ENCODE results near the gene SERPINA4. TPM values are rescaled to one million over a fixed set of nuclear protein-coding genes. Genes with fewer than 3 reads are reported as not detected.

Gene SERPINA4
- total RNA-seq, 1 experiment from 2014 or later: 0.17 TPM

DNA sequence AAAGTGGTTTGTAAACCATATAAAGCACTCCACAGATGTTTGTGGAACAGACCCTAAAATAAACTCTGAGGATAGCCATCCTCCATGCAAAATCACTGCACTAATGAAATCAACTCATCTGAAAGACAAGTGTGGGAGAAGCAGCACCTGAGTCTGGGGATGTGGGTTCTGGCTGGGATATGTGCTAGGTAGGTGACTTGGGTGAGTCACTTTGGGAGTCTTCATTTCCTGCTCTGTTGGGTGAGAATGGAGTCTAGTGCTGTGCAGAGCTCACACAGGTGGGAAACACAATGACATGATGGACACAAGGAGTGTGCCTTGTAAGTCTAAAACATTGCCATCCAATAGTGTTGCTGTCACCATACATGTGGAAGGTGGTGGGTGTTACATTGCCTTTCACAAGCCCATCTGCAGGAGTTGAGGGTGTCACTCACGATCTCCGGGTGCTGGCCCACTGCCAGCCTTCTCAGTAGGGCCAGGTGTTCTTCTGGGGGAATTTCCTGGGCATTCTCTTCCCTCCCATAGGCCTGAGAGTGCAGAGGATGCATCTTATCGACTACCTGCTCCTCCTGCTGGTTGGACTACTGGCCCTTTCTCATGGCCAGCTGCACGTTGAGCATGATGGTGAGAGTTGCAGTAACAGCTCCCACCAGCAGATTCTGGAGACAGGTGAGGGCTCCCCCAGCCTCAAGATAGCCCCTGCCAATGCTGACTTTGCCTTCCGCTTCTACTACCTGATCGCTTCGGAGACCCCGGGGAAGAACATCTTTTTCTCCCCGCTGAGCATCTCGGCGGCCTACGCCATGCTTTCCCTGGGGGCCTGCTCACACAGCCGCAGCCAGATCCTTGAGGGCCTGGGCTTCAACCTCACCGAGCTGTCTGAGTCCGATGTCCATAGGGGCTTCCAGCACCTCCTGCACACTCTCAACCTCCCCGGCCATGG lies 2.0 kb downstream of the SERPINA4 start:
- ChIA-PET CTCF (no interaction called here), POLR2A (no interaction called here), RAD21 (ENCODE audit: low non-redundant PET in 1 of 2, low total read pairs in 2 of 2, uncharacterized antibody in 2 of 2, unreplicated experiment in 2 of 2) (no interaction called here)
- H3K9me3 ChIP-seq (ENCODE audit: control insufficient read depth in 1 of 2, insufficient read depth in 1 of 2, low read depth in 1 of 2, low read length in 2 of 2): no peaks in the 10 kb centered on the region
- no peaks in the 10 kb centered on the region for H3K36me3 ChIP-seq (ENCODE audit: control insufficient read depth in 1 of 2, insufficient read depth in 2 of 2, low read length in 2 of 2)
- no peak overlapping the region for H3K27ac ChIP-seq (ENCODE audit: low read depth, low read length)
- no peak overlapping the region for H3K9ac ChIP-seq (ENCODE audit: low read length)
- TF ChIP-seq RAD21 (IDR thresholded peaks at IDR 0.05; ENCODE audit: low read depth): no peak
- TF ChIP-seq MAX (IDR thresholded peaks at IDR 0.05): no peak
- no peak for TF ChIP-seq ZFX (IDR thresholded peaks at IDR 0.05)
- no peak for TF ChIP-seq ZNF274 (IDR thresholded peaks at IDR 0.05; ENCODE audit: low read depth, low read length)
- TF ChIP-seq SP1 (IDR thresholded peaks at IDR 0.05; ENCODE audit: low read depth): no peak
- TF ChIP-seq ELF1 (IDR thresholded peaks at IDR 0.05; ENCODE audit: borderline replicate concordance, low read depth): no peak
- no peak for TF ChIP-seq CTCF (IDR thresholded peaks at IDR 0.05 in 2 of 3, conservative IDR thresholded peaks at IDR 0.05 in 1 of 3; ENCODE audit: borderline replicate concordance in 1 of 3, insufficient read depth in 1 of 3, low read depth in 2 of 3, low read length in 2 of 3)
- TF ChIP-seq EGR1 (IDR thresholded peaks at IDR 0.05; ENCODE audit: low read depth): no peak
- no peak for TF ChIP-seq EZH2phosphoT487 (IDR thresholded peaks at IDR 0.05; ENCODE audit: borderline replicate concordance)
- no peak for TF ChIP-seq FOSL1 (IDR thresholded peaks at IDR 0.05; ENCODE audit: low read depth)
- TF ChIP-seq SRF (IDR thresholded peaks at IDR 0.05; ENCODE audit: low read depth): no peak
- TF ChIP-seq CBX3 (IDR thresholded peaks at IDR 0.05; ENCODE audit: low read depth): no peak
- no peak overlapping the region for H2AFZ ChIP-seq (ENCODE audit: low read depth, low read length, poor library complexity, severe bottlenecking)
- H3K4me3 ChIP-seq (replicated peaks in 1 of 2; ENCODE audit: low read depth in 1 of 2, low read length in 2 of 2): no peak overlapping the region
- H3K9me2 ChIP-seq (ENCODE audit: insufficient read depth): no peaks in the 10 kb centered on the region
- H3K79me2 ChIP-seq (ENCODE audit: insufficient read depth, low read length): no peaks in the 10 kb centered on the region
- H3K4me1 ChIP-seq (ENCODE audit: control insufficient read depth in 1 of 2, insufficient read depth in 2 of 2, low read length in 2 of 2): no peaks in the 10 kb centered on the region
- no peaks in the 10 kb centered on the region for H4K20me1 ChIP-seq (ENCODE audit: insufficient read depth)
- intact Hi-C loops (cut with micrococcal nuclease): no loop called here
- H3K27me3 ChIP-seq (ENCODE audit: insufficient read depth, low read length): no peaks in the 10 kb centered on the region
- H3K4me2 ChIP-seq (ENCODE audit: low read length): no peak overlapping the region
- no TSS peak for BruUV-seq (replicated peaks)
- no peak for DNase-seq (ENCODE audit: low read depth, low spot score)
- ATAC-seq: no peak

Measured in HCT116 (cell line).